CD4-positive, alpha-beta memory T cell (primary cell): ENCODE measurements around the gene GNA14. TPM values are rescaled to one million over a fixed set of nuclear protein-coding genes. Genes with fewer than 3 reads are reported as not detected.
"Not testable (repeated sequence)": the region's sequence is repeated elsewhere in the genome, so short reads cannot be mapped to it uniquely, and the experiment has no call there.

Experiments used
- CTCF ChIA-PET: fragments of 350-600 bp; sonication (Branson Sonifier 250); formaldehyde crosslinking; loops from one replicate; lab custom pipeline; 2021; ENCODE audit warnings: inconsistent platforms; ENCODE audit not compliant: partially characterized antibody; lab: Charles Lee
- POLR2A ChIA-PET: fragments of 350-600 bp; sonication (Branson Sonifier 250); formaldehyde crosslinking; loops from one replicate; lab custom pipeline; 2021; ENCODE audit not compliant: partially characterized antibody; lab: Charles Lee
- DNase-seq, 5 donors: peaks; one replicate each; pipeline versions ENCODE4 v3.0.0 to v3.0.0-alpha.2; 2020 to 2022; ENCODE audit warnings: mixed read lengths in 1 of 5
- H3K27ac ChIP-seq: one replicate; pipeline ENCODE4 v1.7.0; 2013; ENCODE audit warnings: low read depth, low read length
- H3K27me3 ChIP-seq: 2 replicates; pipeline ENCODE4 v1.7.0; 2013; ENCODE audit warnings: mild to moderate bottlenecking, low read length, moderate library complexity; ENCODE audit not compliant: insufficient read depth
- H3K36me3 ChIP-seq: 2 replicates; pipeline ENCODE4 v1.7.0; 2013; ENCODE audit warnings: mild to moderate bottlenecking, low read length, moderate library complexity; ENCODE audit not compliant: insufficient read depth
- H3K4me1 ChIP-seq: 2 replicates; pipeline ENCODE4 v1.7.0; 2013; ENCODE audit warnings: mild to moderate bottlenecking, low read length, moderate library complexity; ENCODE audit not compliant: insufficient read depth
- H3K4me3 ChIP-seq, 2 donors: one replicate each; pipeline ENCODE4 v1.7.0; 2013; ENCODE audit warnings: low read length in 2 of 2, mild to moderate bottlenecking in 1 of 2
- H3K9me3 ChIP-seq, 2 donors: one replicate each; pipeline ENCODE4 v1.7.0; 2013; ENCODE audit warnings: low read length in 2 of 2, control low read depth in 1 of 2; ENCODE audit not compliant: control insufficient read depth in 1 of 2
- H3K27ac Mint-ChIP-seq, 7 donors: one replicate each; pipeline ENCODE4 v1.8.0; 2020 to 2021; ENCODE audit warnings: mixed read lengths in 7 of 7, mild to moderate bottlenecking in 6 of 7, inconsistent platforms in 3 of 7, moderate library complexity in 3 of 7
- H3K27me3 Mint-ChIP-seq, 2 donors: one replicate each; pipeline ENCODE4 v1.8.0; 2020 to 2021; ENCODE audit warnings: mixed read lengths in 2 of 2
- H3K36me3 Mint-ChIP-seq, 2 donors: one replicate each; pipeline ENCODE4 v1.8.0; 2020 to 2021; ENCODE audit warnings: mixed read lengths in 2 of 2, inconsistent platforms in 1 of 2, mild to moderate bottlenecking in 1 of 2
- H3K4me1 Mint-ChIP-seq, 4 donors: one replicate each; pipeline ENCODE4 v1.8.0; 2020 to 2021; ENCODE audit warnings: mixed read lengths in 4 of 4, mild to moderate bottlenecking in 1 of 4
- H3K4me3 Mint-ChIP-seq, 8 donors: one replicate each; pipeline ENCODE4 v1.8.0; 2020 to 2021; ENCODE audit warnings: mixed read lengths in 8 of 8, mild to moderate bottlenecking in 7 of 8, moderate library complexity in 6 of 8, inconsistent platforms in 3 of 8
- H3K9me3 Mint-ChIP-seq, 8 donors: one replicate each; pipeline ENCODE4 v1.8.0; 2020 to 2021; ENCODE audit warnings: mixed read lengths in 8 of 8, mild to moderate bottlenecking in 5 of 8, inconsistent platforms in 3 of 8, moderate library complexity in 1 of 8
- intact Hi-C: fragments of 100-400 bp; cut with micrococcal nuclease; formaldehyde crosslinking; loops from one replicate; pipeline ENCODE4 v1.15.1; 2023
- polyA plus RNA-seq, 2 donors: library from polyadenylated mRNA; unstranded; fragments of 300-500 nt; fragmentation: Illumina TruSeq; gene quantifications; one replicate each; pipeline ENCODE4 v1.2.3, GENCODE V29; 2021
- total RNA-seq, 2 experiments: library from RNA; stranded (reverse); gene quantifications; one replicate each; pipeline ENCODE4 v1.2.3, GENCODE V29; 2021

Gene GNA14
- total and polyA plus RNA-seq, 4 experiments from 2014 or later, result not detected

- H3K36me3 ChIP-seq, DNase-seq, H3K36me3 Mint-ChIP-seq, POLR2A ChIA-PET, intact Hi-C loops, H3K4me3 ChIP-seq, H3K9me3 ChIP-seq, H3K4me1 ChIP-seq, H3K27me3 ChIP-seq, H3K27ac ChIP-seq: not testable (repeated sequence)
- H3K27me3 Mint-ChIP-seq, result peaks cover 7 to 13% of the 10 kb centered on the region in 2 donors
- CTCF ChIA-PET, result interaction anchor here (0.8 to 5.7 kb wide), 2 partner anchors 33 to 52 kb away, joined by 4 to 31 read pairs; no protein-coding TSS in a partner anchor
- peaks cover 4 to 12% (median 10%) of the 10 kb centered on the region in 4 donors for H3K4me1 Mint-ChIP-seq
- H3K9me3 Mint-ChIP-seq, result peaks cover 0 to 28% (median 20%) of the 10 kb centered on the region in 8 donors
- H3K27ac Mint-ChIP-seq, result peak overlapping the region in 1 of 7 donors; percentile 10
- H3K4me3 Mint-ChIP-seq, result peak overlapping the region; percentile 35 to 83 (median 62)
Measured at GRCh38 chr9:77489405-77490163, 158.5 kb downstream of the GNA14 start.

GRCh38 chr9:77488439-77489126 lies 159.5 kb downstream of the GNA14 start:
- H3K36me3 Mint-ChIP-seq, result peaks cover 0 to 5% of the 10 kb centered on the region in 2 donors
- peak overlapping the region in 1 of 7 donors; percentile 8 for H3K27ac Mint-ChIP-seq
- H3K4me1 Mint-ChIP-seq, result peaks cover 4 to 12% (median 10%) of the 10 kb centered on the region in 4 donors
- POLR2A ChIA-PET, result no interaction called here
- H3K4me1 ChIP-seq, result no peaks in the 10 kb centered on the region
- no peak for DNase-seq
- no peaks in the 10 kb centered on the region for H3K36me3 ChIP-seq
- peaks cover 7 to 17% of the 10 kb centered on the region in 2 donors for H3K27me3 Mint-ChIP-seq
- peaks cover 0 to 28% (median 20%) of the 10 kb centered on the region in 8 donors for H3K9me3 Mint-ChIP-seq
- H3K4me3 ChIP-seq, result no peak overlapping the region
- intact Hi-C loops, result no loop called here
- CTCF ChIA-PET, result interaction anchor here (5.7 kb wide), 1 partner anchor 32 kb away, joined by 31 read pairs; no protein-coding TSS in a partner anchor
- H3K9me3 ChIP-seq, result no peaks in the 10 kb centered on the region
- no peak overlapping the region for H3K27ac ChIP-seq
- H3K4me3 Mint-ChIP-seq, result peak overlapping the region in 4 of 8 donors; percentile 42 to 83 (median 73)
- no peaks in the 10 kb centered on the region for H3K27me3 ChIP-seq

- no peaks in the 10 kb centered on the region for H3K4me1 ChIP-seq
- CTCF ChIA-PET, result interaction anchor here (1.3 to 5.7 kb wide), 3 partner anchors 28 to 53 kb away, joined by 3 to 31 read pairs (median 4); no protein-coding TSS in a partner anchor
- H3K9me3 Mint-ChIP-seq, result peaks cover 0 to 28% (median 20%) of the 10 kb centered on the region in 8 donors
Measured at GRCh38 chr9:77486968-77487367, 161.2 kb downstream of the GNA14 start.

GRCh38 chr9:77486463-77486862 lies 161.7 kb downstream of the GNA14 start:
- H3K4me3 ChIP-seq, result no peak overlapping the region
- no peak for DNase-seq
- Mint-ChIP-seq H3K4me1 (peaks cover 4 to 12% (median 10%) of the 10 kb centered on the region in 4 donors), H3K36me3 (peaks cover 0 to 5% of the 10 kb centered on the region in 2 donors), H3K27ac (no peak overlapping the region), H3K27me3 (peaks cover 8 to 15% of the 10 kb centered on the region in 2 donors), H3K4me3 (no peak overlapping the region), H3K9me3 (peaks cover 0 to 28% (median 17%) of the 10 kb centered on the region in 8 donors)
- H3K27ac ChIP-seq, result no peak overlapping the region
- no peaks in the 10 kb centered on the region for H3K36me3 ChIP-seq
- ChIA-PET CTCF (interaction anchor here (0.8 to 5.7 kb wide), 3 partner anchors 13 to 52 kb away, joined by 3 to 31 read pairs (median 4); no protein-coding TSS in a partner anchor), POLR2A (no interaction called here)
- H3K4me1 ChIP-seq, result no peaks in the 10 kb centered on the region
- intact Hi-C loops, result no loop called here
- no peaks in the 10 kb centered on the region for H3K27me3 ChIP-seq
- no peaks in the 10 kb centered on the region for H3K9me3 ChIP-seq

More at GRCh38 chr9:77486968-77487367, 161.2 kb downstream of the GNA14 start:
- H3K27ac ChIP-seq, result no peak overlapping the region
- intact Hi-C loops, result no loop called here
- Mint-ChIP-seq H3K4me1 (peaks cover 4 to 12% (median 10%) of the 10 kb centered on the region in 4 donors), H3K4me3 (no peak overlapping the region), H3K27me3 (peaks cover 8 to 17% of the 10 kb centered on the region in 2 donors), H3K36me3 (peaks cover 0 to 5% of the 10 kb centered on the region in 2 donors), H3K27ac (no peak overlapping the region)
- POLR2A ChIA-PET, result no interaction called here
- no peak for DNase-seq
- H3K27me3 ChIP-seq, result no peaks in the 10 kb centered on the region
- H3K4me3 ChIP-seq, result no peak overlapping the region
- no peaks in the 10 kb centered on the region for H3K36me3 ChIP-seq
- no peaks in the 10 kb centered on the region for H3K9me3 ChIP-seq

GRCh38 chr9:77475641-77476473 lies 172.3 kb downstream of the GNA14 start:
- H3K4me3 Mint-ChIP-seq, result peak overlapping the region in 7 of 8 donors; percentile 37 to 70 (median 63)
- intact Hi-C loops, result no loop called here

GRCh38 chr9:77474936-77475335 lies 173.2 kb downstream of the GNA14 start:
- POLR2A ChIA-PET, result no interaction called here
- Histone ChIP-seq H3K27me3 (no peaks in the 10 kb centered on the region), H3K36me3 (no peaks in the 10 kb centered on the region), H3K4me3 (no peak overlapping the region), H3K27ac (no peak overlapping the region), H3K9me3 (no peaks in the 10 kb centered on the region), H3K4me1 (peaks cover 18% of the 10 kb centered on the region)
- Mint-ChIP-seq H3K36me3 (no peaks in the 10 kb centered on the region), H3K4me3 (no peak overlapping the region), H3K4me1 (peaks cover 15 to 21% (median 19%) of the 10 kb centered on the region in 4 donors), H3K27me3 (no peaks in the 10 kb centered on the region), H3K27ac (peak overlapping the region in 5 of 7 donors; percentile 26 to 98 (median 91)), H3K9me3 (peaks cover 0 to 9% (median 3%) of the 10 kb centered on the region in 8 donors)
- intact Hi-C loops, result no loop called here
- no peak for DNase-seq
- CTCF ChIA-PET, result interaction anchor here (3.6 kb wide), 1 partner anchor 17 kb away, joined by 34 read pairs; no protein-coding TSS in a partner anchor

More at GRCh38 chr9:77475641-77476473, 172.3 kb downstream of the GNA14 start:
- peaks cover 18% of the 10 kb centered on the region for H3K4me1 ChIP-seq
- ChIA-PET POLR2A (interaction anchor here (1.0 kb wide), 1 partner anchor 822 kb away, joined by 3 read pairs; no protein-coding TSS in a partner anchor), CTCF (interaction anchor here (0.7 to 3.6 kb wide), 4 partner anchors 18 to 735 kb away, joined by 3 to 34 read pairs (median 3); no protein-coding TSS in a partner anchor)
- peaks cover 15 to 21% (median 19%) of the 10 kb centered on the region in 4 donors for H3K4me1 Mint-ChIP-seq
- no peaks in the 10 kb centered on the region for H3K27me3 Mint-ChIP-seq
- H3K27ac Mint-ChIP-seq, result peak overlapping the region; percentile 88 to 98 (median 93)
- peak overlapping the region; percentile 33 for H3K27ac ChIP-seq
- DNase-seq, result peak; percentile 31 to 54 (median 47)
- H3K27me3 ChIP-seq, result no peaks in the 10 kb centered on the region
- no peaks in the 10 kb centered on the region for H3K36me3 ChIP-seq
- no peaks in the 10 kb centered on the region for H3K36me3 Mint-ChIP-seq
- peaks cover 0 to 9% (median 3%) of the 10 kb centered on the region in 8 donors for H3K9me3 Mint-ChIP-seq
- H3K9me3 ChIP-seq, result no peaks in the 10 kb centered on the region
- H3K4me3 ChIP-seq, result no peak overlapping the region
